Measurements from ENCODE around the gene CCDC15.
"Not testable (repeated sequence)": the region's sequence is repeated elsewhere in the genome, so short reads cannot be mapped to it uniquely, and the experiment has no call there.

DNA sequence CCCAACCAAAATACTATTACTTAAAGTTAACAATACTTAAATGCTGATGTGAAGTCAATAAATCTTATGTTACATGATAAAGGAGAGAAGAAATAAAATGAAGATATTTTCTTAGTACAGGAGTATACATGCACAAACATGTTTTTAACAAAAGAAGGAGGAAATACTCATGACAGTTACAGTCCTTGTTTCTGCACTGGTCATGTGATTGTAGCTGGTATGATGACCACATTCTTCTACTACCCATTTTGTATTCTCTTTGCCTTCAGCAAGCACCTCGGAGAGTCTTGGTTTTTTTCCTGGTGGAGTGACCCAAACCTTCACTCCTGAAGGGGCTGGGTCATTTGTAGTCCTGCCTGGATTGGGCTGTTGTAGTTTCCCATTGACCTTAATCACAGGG is 75.4 kb downstream of the CCDC15 start:
- TF ChIP-seq HDAC2 (IDR thresholded peaks at IDR 0.05); POLR2A (IDR thresholded peaks at IDR 0.05; ENCODE audit: low read length): not testable (repeated sequence)
